ENCODE measurements around the gene GCGR.

Gene GCGR

GRCh38 chr17:81811705-81812570 lies 8.0 kb downstream of the GCGR start:
- Histone ChIP-seq H2AFZ (ENCODE audit: insufficient read depth, low read length, poor library complexity) (no peak overlapping the region), H3K27me3 (ENCODE audit: insufficient read depth, low read length) (peaks cover 2% of the 10 kb centered on the region)
- WGBS (ENCODE audit: extremely low coverage, insufficient coverage, insufficient read length), result no CpG with 5 or more reads among the region's 24 CpGs

GRCh38 chr17:81812571-81813370 lies 8.8 kb downstream of the GCGR start:
- Histone ChIP-seq H3K9me3 (ENCODE audit: insufficient read depth, low read depth, low read length) (peaks cover 19% of the 10 kb centered on the region), H2BK5ac (ENCODE audit: low read depth, low read length, poor library complexity) (no peak overlapping the region), H3K18ac (ENCODE audit: low read length) (no peak overlapping the region), H3K27me3 (ENCODE audit: insufficient read depth, low read length) (no peaks in the 10 kb centered on the region), H2BK120ac (ENCODE audit: insufficient read depth, low read length, poor library complexity) (no peak overlapping the region), H3K9ac (ENCODE audit: low read length) (no peak overlapping the region), H2AK5ac (ENCODE audit: low read length) (no peak overlapping the region), H3K4me2 (ENCODE audit: low read length) (no peak overlapping the region), H2BK12ac (ENCODE audit: low read length) (no peak overlapping the region), H4K91ac (ENCODE audit: low read depth, low read length) (no peak overlapping the region), H3K14ac (ENCODE audit: low read length) (no peak overlapping the region), H3K4me1 (ENCODE audit: control insufficient read depth in 1 of 2, insufficient read depth in 2 of 2, low read length in 2 of 2) (no peaks in the 10 kb centered on the region), H3K36me3 (ENCODE audit: control insufficient read depth in 1 of 2, insufficient read depth in 2 of 2, low read length in 2 of 2) (no peaks in the 10 kb centered on the region), H3K4me3 (ENCODE audit: low read depth, low read length) (no peak overlapping the region), H3K4ac (ENCODE audit: low read depth, low read length) (no peak overlapping the region), H3K79me1 (ENCODE audit: low read length) (no peaks in the 10 kb centered on the region), H4K12ac (ENCODE audit: low read depth, low read length) (no peak overlapping the region), H4K8ac (ENCODE audit: low read depth, low read length) (no peak overlapping the region), H3K23ac (ENCODE audit: low read length) (no peak overlapping the region), H2AFZ (ENCODE audit: insufficient read depth, low read length, poor library complexity) (no peak overlapping the region), H3K27ac (ENCODE audit: low read depth, low read length) (no peak overlapping the region), H3K79me2 (ENCODE audit: control insufficient read depth, insufficient read depth, low read length, poor library complexity) (no peaks in the 10 kb centered on the region)
- no peak for DNase-seq
- WGBS (ENCODE audit: extremely low coverage, insufficient coverage, insufficient read length), result no CpG with 5 or more reads among the region's 45 CpGs

More at GRCh38 chr17:81811705-81812570, 8.0 kb downstream of the GCGR start:
- Histone ChIP-seq H3K79me2 (ENCODE audit: control insufficient read depth, insufficient read depth, low read length, poor library complexity) (no peaks in the 10 kb centered on the region), H3K18ac (ENCODE audit: low read length) (no peak overlapping the region), H3K9me3 (ENCODE audit: insufficient read depth, low read depth, low read length) (peaks cover 19% of the 10 kb centered on the region), H3K23ac (ENCODE audit: low read length) (no peak overlapping the region), H2AK5ac (ENCODE audit: low read length) (no peak overlapping the region), H4K91ac (ENCODE audit: low read depth, low read length) (no peak overlapping the region), H3K4me1 (ENCODE audit: control insufficient read depth in 1 of 2, insufficient read depth in 2 of 2, low read length in 2 of 2) (no peaks in the 10 kb centered on the region), H3K36me3 (ENCODE audit: control insufficient read depth in 1 of 2, insufficient read depth in 2 of 2, low read length in 2 of 2) (no peaks in the 10 kb centered on the region), H4K12ac (ENCODE audit: low read depth, low read length) (no peak overlapping the region), H3K14ac (ENCODE audit: low read length) (no peak overlapping the region), H3K4me3 (ENCODE audit: low read depth, low read length) (no peak overlapping the region), H3K4ac (ENCODE audit: low read depth, low read length) (no peak overlapping the region), H2BK120ac (ENCODE audit: insufficient read depth, low read length, poor library complexity) (no peak overlapping the region), H4K8ac (ENCODE audit: low read depth, low read length) (no peak overlapping the region), H2BK5ac (ENCODE audit: low read depth, low read length, poor library complexity) (no peak overlapping the region), H2BK12ac (ENCODE audit: low read length) (no peak overlapping the region), H3K27ac (ENCODE audit: low read depth, low read length) (no peak overlapping the region), H3K9ac (ENCODE audit: low read length) (no peak overlapping the region), H3K4me2 (ENCODE audit: low read length) (no peak overlapping the region), H3K79me1 (ENCODE audit: low read length) (no peaks in the 10 kb centered on the region)
- DNase-seq, result no peak

GRCh38 chr17:81813371-81813684 lies 9.4 kb downstream of the GCGR start:
- H2BK12ac ChIP-seq (ENCODE audit: low read length), result no peak overlapping the region
- no peak overlapping the region for H4K12ac ChIP-seq (ENCODE audit: low read depth, low read length)
- H3K79me2 ChIP-seq (ENCODE audit: control insufficient read depth, insufficient read depth, low read length, poor library complexity), result no peaks in the 10 kb centered on the region
- H3K18ac ChIP-seq (ENCODE audit: low read length), result no peak overlapping the region
- H2AFZ ChIP-seq (ENCODE audit: insufficient read depth, low read length, poor library complexity), result no peak overlapping the region
- no CpG with 5 or more reads among the region's 15 CpGs for WGBS (ENCODE audit: extremely low coverage, insufficient coverage, insufficient read length)
- no peaks in the 10 kb centered on the region for H3K79me1 ChIP-seq (ENCODE audit: low read length)
- no peaks in the 10 kb centered on the region for H3K27me3 ChIP-seq (ENCODE audit: insufficient read depth, low read length)
- no peak overlapping the region for H4K91ac ChIP-seq (ENCODE audit: low read depth, low read length)
- H3K4me2 ChIP-seq (ENCODE audit: low read length), result no peak overlapping the region
- no peak overlapping the region for H2AK5ac ChIP-seq (ENCODE audit: low read length)
- peaks cover 17% of the 10 kb centered on the region for H3K9me3 ChIP-seq (ENCODE audit: insufficient read depth, low read depth, low read length)
- H4K8ac ChIP-seq (ENCODE audit: low read depth, low read length), result no peak overlapping the region
- no peak overlapping the region for H3K23ac ChIP-seq (ENCODE audit: low read length)
- no peak overlapping the region for H2BK5ac ChIP-seq (ENCODE audit: low read depth, low read length, poor library complexity)
- no peak overlapping the region for H3K27ac ChIP-seq (ENCODE audit: low read depth, low read length)
- no peak overlapping the region for H3K9ac ChIP-seq (ENCODE audit: low read length)
- no peak overlapping the region for H3K4me3 ChIP-seq (ENCODE audit: low read depth, low read length)
- H3K36me3 ChIP-seq (ENCODE audit: control insufficient read depth in 1 of 2, insufficient read depth in 2 of 2, low read length in 2 of 2), result no peaks in the 10 kb centered on the region
- H3K4ac ChIP-seq (ENCODE audit: low read depth, low read length), result no peak overlapping the region
- no peak overlapping the region for H3K14ac ChIP-seq (ENCODE audit: low read length)
- no peaks in the 10 kb centered on the region for H3K4me1 ChIP-seq (ENCODE audit: control insufficient read depth in 1 of 2, insufficient read depth in 2 of 2, low read length in 2 of 2)
- H2BK120ac ChIP-seq (ENCODE audit: insufficient read depth, low read length, poor library complexity), result no peak overlapping the region
- no peak for DNase-seq

GRCh38 chr17:81813861-81814683 lies 10.1 kb downstream of the GCGR start:
- DNase-seq, result peak in 1 of 2 donors; percentile 15
- Histone ChIP-seq H2BK12ac (ENCODE audit: low read length) (no peak overlapping the region), H2AFZ (ENCODE audit: insufficient read depth, low read length, poor library complexity) (no peak overlapping the region), H3K9ac (ENCODE audit: low read length) (no peak overlapping the region), H3K27ac (ENCODE audit: low read depth, low read length) (no peak overlapping the region), H4K8ac (ENCODE audit: low read depth, low read length) (no peak overlapping the region), H3K4ac (ENCODE audit: low read depth, low read length) (no peak overlapping the region), H3K18ac (ENCODE audit: low read length) (no peak overlapping the region), H3K14ac (ENCODE audit: low read length) (no peak overlapping the region), H3K36me3 (ENCODE audit: control insufficient read depth in 1 of 2, insufficient read depth in 2 of 2, low read length in 2 of 2) (no peaks in the 10 kb centered on the region), H4K91ac (ENCODE audit: low read depth, low read length) (no peak overlapping the region), H3K4me2 (ENCODE audit: low read length) (no peak overlapping the region), H2BK5ac (ENCODE audit: low read depth, low read length, poor library complexity) (no peak overlapping the region), H2BK120ac (ENCODE audit: insufficient read depth, low read length, poor library complexity) (no peak overlapping the region), H3K9me3 (ENCODE audit: insufficient read depth, low read depth, low read length) (peaks cover 15% of the 10 kb centered on the region), H4K12ac (ENCODE audit: low read depth, low read length) (no peak overlapping the region), H3K4me1 (ENCODE audit: control insufficient read depth in 1 of 2, insufficient read depth in 2 of 2, low read length in 2 of 2) (no peaks in the 10 kb centered on the region), H3K27me3 (ENCODE audit: insufficient read depth, low read length) (no peaks in the 10 kb centered on the region), H3K79me2 (ENCODE audit: control insufficient read depth, insufficient read depth, low read length, poor library complexity) (no peaks in the 10 kb centered on the region), H3K23ac (ENCODE audit: low read length) (no peak overlapping the region), H3K79me1 (ENCODE audit: low read length) (no peaks in the 10 kb centered on the region), H2AK5ac (ENCODE audit: low read length) (no peak overlapping the region), H3K4me3 (ENCODE audit: low read depth, low read length) (no peak overlapping the region)
- no CpG with 5 or more reads among the region's 41 CpGs for WGBS (ENCODE audit: extremely low coverage, insufficient coverage, insufficient read length)
